ENCODE results near the gene FBXL13. TPM values are rescaled to one million over a fixed set of nuclear protein-coding genes. Genes with fewer than 3 reads are reported as not detected.

Gene FBXL13
- total and polyA plus RNA-seq, 2 experiments from 2014 or later, result 1.2 to 2.5 TPM

DNA sequence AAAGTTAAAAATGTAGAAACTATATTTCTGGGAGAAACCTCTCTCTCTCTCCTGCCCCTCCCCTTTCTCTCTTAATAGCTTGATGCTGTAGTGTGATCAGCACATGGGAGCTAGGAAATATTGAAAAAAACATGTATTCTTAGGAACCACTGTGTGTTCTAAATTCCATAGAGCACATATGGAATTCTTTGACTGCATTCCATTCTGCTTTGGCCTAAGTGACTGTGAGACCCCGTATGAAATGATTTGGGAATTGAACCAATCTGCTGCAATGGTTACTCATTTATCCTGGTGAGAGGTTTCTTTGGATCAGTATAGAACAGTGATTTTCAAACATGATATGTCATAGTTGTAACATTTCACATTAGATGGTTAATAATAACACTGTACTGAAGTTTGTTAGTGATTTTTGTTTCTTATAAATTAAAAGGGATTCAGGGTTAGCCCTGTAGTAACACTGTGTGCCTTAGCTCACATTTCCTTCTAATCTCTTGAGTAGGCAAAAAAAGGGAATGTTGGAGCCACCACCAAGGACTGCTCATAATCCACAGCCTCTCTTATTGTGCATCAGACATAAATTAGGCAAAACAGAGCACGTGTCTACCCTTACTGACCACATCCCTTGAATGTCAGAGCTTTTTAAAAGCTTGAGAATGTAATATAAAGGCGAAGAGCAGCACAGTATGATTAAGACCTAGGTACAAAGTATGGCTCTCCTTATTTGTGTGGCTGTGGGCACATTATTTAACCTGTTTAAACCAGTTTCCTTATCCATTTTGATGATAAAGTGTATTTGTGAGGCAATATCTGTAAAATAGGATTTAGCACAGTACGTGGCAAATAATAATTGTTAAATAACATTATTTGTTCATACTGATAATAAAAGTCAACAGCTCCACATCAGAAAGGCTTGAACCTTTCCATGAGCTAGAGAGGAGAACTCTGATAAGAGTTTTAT is 256.7 kb downstream of the FBXL13 start:
- no peaks in the 10 kb centered on the region for H3F3A ChIP-seq (replicated peaks; ENCODE audit: low read depth)
- no peak overlapping the region for H2AFZ ChIP-seq
- no peaks in the 10 kb centered on the region for H3K27me3 ChIP-seq (ENCODE audit: insufficient read depth)
- no peaks in the 10 kb centered on the region; the same call in 1 of the 2 replicates for H3K9me2 ChIP-seq (ENCODE audit: insufficient read depth)
- no peak overlapping the region for H3K4me3 Mint-ChIP-seq
- no peaks in the 10 kb centered on the region for H3K79me2 ChIP-seq (replicated peaks; ENCODE audit: insufficient read depth)
- no peaks in the 10 kb centered on the region for H3K36me3 Mint-ChIP-seq (ENCODE audit: low read depth)
- H3K4me3 ChIP-seq, result no peak overlapping the region
- H3K4me2 ChIP-seq, result no peak overlapping the region
- H4K20me1 ChIP-seq (replicated peaks; ENCODE audit: insufficient read depth), result no peaks in the 10 kb centered on the region
- H3K27ac ChIP-seq (ENCODE audit: low read depth), result no peak overlapping the region
- no peak for TF ChIP-seq NANOG (IDR thresholded peaks at IDR 0.05; ENCODE audit: borderline replicate concordance)
- TF ChIP-seq, protein P1, sequence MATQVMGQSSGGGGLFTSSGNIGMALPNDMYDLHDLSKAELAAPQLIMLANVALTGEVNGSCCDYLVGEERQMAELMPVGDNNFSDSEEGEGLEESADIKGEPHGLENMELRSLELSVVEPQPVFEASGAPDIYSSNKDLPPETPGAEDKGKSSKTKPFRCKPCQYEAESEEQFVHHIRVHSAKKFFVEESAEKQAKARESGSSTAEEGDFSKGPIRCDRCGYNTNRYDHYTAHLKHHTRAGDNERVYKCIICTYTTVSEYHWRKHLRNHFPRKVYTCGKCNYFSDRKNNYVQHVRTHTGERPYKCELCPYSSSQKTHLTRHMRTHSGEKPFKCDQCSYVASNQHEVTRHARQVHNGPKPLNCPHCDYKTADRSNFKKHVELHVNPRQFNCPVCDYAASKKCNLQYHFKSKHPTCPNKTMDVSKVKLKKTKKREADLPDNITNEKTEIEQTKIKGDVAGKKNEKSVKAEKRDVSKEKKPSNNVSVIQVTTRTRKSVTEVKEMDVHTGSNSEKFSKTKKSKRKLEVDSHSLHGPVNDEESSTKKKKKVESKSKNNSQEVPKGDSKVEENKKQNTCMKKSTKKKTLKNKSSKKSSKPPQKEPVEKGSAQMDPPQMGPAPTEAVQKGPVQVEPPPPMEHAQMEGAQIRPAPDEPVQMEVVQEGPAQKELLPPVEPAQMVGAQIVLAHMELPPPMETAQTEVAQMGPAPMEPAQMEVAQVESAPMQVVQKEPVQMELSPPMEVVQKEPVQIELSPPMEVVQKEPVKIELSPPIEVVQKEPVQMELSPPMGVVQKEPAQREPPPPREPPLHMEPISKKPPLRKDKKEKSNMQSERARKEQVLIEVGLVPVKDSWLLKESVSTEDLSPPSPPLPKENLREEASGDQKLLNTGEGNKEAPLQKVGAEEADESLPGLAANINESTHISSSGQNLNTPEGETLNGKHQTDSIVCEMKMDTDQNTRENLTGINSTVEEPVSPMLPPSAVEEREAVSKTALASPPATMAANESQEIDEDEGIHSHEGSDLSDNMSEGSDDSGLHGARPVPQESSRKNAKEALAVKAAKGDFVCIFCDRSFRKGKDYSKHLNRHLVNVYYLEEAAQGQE (IDR thresholded peaks at IDR 0.05; ENCODE audit: unreplicated experiment), result no peak
- no peak for TF ChIP-seq EZH2phosphoT487 (IDR thresholded peaks at IDR 0.05; ENCODE audit: unreplicated experiment)
- no peak for TF ChIP-seq ZNF114 (CRISPR knock-in tag; IDR thresholded peaks at IDR 0.05)
- TF ChIP-seq, protein P2, sequence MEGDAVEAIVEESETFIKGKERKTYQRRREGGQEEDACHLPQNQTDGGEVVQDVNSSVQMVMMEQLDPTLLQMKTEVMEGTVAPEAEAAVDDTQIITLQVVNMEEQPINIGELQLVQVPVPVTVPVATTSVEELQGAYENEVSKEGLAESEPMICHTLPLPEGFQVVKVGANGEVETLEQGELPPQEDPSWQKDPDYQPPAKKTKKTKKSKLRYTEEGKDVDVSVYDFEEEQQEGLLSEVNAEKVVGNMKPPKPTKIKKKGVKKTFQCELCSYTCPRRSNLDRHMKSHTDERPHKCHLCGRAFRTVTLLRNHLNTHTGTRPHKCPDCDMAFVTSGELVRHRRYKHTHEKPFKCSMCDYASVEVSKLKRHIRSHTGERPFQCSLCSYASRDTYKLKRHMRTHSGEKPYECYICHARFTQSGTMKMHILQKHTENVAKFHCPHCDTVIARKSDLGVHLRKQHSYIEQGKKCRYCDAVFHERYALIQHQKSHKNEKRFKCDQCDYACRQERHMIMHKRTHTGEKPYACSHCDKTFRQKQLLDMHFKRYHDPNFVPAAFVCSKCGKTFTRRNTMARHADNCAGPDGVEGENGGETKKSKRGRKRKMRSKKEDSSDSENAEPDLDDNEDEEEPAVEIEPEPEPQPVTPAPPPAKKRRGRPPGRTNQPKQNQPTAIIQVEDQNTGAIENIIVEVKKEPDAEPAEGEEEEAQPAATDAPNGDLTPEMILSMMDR (conservative IDR thresholded peaks at IDR 0.05; ENCODE audit: low read depth in 2 of 2), result no peak
- TF ChIP-seq, protein P3, sequence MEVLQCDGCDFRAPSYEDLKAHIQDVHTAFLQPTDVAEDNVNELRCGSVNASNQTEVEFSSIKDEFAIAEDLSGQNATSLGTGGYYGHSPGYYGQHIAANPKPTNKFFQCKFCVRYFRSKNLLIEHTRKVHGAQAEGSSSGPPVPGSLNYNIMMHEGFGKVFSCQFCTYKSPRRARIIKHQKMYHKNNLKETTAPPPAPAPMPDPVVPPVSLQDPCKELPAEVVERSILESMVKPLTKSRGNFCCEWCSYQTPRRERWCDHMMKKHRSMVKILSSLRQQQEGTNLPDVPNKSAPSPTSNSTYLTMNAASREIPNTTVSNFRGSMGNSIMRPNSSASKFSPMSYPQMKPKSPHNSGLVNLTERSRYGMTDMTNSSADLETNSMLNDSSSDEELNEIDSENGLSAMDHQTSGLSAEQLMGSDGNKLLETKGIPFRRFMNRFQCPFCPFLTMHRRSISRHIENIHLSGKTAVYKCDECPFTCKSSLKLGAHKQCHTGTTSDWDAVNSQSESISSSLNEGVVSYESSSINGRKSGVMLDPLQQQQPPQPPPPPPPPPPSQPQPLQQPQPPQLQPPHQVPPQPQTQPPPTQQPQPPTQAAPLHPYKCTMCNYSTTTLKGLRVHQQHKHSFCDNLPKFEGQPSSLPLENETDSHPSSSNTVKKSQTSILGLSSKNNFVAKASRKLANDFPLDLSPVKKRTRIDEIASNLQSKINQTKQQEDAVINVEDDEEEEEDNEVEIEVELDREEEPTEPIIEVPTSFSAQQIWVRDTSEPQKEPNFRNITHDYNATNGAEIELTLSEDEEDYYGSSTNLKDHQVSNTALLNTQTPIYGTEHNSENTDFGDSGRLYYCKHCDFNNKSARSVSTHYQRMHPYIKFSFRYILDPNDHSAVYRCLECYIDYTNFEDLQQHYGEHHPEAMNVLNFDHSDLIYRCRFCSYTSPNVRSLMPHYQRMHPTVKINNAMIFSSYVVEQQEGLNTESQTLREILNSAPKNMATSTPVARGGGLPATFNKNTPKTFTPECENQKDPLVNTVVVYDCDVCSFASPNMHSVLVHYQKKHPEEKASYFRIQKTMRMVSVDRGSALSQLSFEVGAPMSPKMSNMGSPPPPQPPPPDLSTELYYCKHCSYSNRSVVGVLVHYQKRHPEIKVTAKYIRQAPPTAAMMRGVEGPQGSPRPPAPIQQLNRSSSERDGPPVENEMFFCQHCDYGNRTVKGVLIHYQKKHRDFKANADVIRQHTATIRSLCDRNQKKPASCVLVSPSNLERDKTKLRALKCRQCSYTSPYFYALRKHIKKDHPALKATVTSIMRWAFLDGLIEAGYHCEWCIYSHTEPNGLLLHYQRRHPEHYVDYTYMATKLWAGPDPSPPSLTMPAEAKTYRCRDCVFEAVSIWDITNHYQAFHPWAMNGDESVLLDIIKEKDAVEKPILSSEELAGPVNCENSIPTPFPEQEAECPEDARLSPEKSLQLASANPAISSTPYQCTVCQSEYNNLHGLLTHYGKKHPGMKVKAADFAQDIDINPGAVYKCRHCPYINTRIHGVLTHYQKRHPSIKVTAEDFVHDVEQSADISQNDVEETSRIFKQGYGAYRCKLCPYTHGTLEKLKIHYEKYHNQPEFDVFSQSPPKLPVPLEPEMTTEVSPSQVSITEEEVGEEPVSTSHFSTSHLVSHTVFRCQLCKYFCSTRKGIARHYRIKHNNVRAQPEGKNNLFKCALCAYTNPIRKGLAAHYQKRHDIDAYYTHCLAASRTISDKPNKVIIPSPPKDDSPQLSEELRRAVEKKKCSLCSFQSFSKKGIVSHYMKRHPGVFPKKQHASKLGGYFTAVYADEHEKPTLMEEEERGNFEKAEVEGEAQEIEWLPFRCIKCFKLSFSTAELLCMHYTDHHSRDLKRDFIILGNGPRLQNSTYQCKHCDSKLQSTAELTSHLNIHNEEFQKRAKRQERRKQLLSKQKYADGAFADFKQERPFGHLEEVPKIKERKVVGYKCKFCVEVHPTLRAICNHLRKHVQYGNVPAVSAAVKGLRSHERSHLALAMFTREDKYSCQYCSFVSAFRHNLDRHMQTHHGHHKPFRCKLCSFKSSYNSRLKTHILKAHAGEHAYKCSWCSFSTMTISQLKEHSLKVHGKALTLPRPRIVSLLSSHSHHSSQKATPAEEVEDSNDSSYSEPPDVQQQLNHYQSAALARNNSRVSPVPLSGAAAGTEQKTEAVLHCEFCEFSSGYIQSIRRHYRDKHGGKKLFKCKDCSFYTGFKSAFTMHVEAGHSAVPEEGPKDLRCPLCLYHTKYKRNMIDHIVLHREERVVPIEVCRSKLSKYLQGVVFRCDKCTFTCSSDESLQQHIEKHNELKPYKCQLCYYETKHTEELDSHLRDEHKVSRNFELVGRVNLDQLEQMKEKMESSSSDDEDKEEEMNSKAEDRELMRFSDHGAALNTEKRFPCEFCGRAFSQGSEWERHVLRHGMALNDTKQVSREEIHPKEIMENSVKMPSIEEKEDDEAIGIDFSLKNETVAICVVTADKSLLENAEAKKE (CRISPR knock-in tag; IDR thresholded peaks at IDR 0.05), result no peak
- no peaks in the 10 kb centered on the region for H3K36me3 ChIP-seq (ENCODE audit: insufficient read depth)
- H3K27ac Mint-ChIP-seq, result no peak overlapping the region
- no peak for ATAC-seq
- H3K9me3 Mint-ChIP-seq, result no peaks in the 10 kb centered on the region; the same call in 2 of the 3 replicates
- no peak for DNase-seq (ENCODE audit: low spot score)
- peaks cover 3% of the 10 kb centered on the region; the same call in 1 of the 2 replicates for H3K4me1 ChIP-seq (ENCODE audit: insufficient read depth)
- H3K27me3 Mint-ChIP-seq (ENCODE audit: insufficient read depth, low read depth, poor library complexity), result no peaks in the 10 kb centered on the region
- H3K4me1 Mint-ChIP-seq, result peaks cover 2% of the 10 kb centered on the region; the same call in 1 of the 3 replicates

Measured in GM23338 (cell line).